VCaP (cell line): ENCODE results near the gene NGB.

Source experiments
- H3K27ac ChIP-seq: fragments of 450-650 bp; 2 replicates; pipeline ENCODE4 v1.5.1; 2017
- TF ChIP-seq, protein P1 (sequence below): fragments of 450-650 bp; conservative IDR thresholded peaks from 2 replicates; pipeline ENCODE4 v1.5.1; 2017; ENCODE audit warnings: mild to moderate bottlenecking, moderate library complexity

NGB gene

DNA sequence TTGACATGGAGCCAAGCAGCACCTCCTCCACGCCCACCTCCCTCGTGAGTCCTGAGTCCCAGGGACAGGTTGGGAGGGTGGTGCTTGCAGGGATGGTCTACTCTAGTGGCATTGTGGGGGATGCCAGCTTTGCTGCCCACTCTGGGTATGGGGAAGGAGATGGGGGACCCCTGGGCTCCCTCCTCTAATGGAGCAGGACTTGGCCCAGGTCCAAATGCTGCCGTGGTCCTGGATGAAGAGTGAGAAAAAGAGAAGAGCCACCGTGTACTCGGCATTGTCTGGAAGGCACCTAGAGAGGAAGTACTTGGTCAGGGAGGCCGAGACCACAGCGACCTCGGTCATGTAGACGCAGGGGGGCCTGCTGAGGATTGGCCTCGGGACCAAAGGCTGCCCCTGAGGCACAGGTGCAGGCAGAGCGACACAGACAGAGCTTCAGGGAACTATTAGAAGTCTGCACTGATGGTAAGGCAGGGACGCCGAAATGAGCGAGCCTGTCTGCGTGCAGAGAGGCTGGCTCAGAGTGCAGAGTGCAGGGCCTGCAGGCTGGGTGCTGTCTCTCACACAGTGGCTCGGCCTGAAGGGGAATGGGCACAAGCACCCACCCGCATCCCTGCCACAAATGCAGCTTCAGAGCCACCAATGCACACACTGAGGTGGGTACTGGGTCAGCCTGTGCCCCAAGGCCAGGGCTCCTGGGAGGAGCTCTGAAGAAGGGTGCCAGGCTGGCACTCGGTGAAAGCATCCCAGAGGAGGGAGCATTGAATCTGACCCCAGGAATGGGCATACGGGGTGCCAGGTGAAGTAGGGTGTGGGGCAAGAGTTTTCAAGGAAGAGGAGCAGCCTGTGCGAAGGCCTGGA is 17.4 kb downstream of the NGB start:
- TF ChIP-seq, protein P1, sequence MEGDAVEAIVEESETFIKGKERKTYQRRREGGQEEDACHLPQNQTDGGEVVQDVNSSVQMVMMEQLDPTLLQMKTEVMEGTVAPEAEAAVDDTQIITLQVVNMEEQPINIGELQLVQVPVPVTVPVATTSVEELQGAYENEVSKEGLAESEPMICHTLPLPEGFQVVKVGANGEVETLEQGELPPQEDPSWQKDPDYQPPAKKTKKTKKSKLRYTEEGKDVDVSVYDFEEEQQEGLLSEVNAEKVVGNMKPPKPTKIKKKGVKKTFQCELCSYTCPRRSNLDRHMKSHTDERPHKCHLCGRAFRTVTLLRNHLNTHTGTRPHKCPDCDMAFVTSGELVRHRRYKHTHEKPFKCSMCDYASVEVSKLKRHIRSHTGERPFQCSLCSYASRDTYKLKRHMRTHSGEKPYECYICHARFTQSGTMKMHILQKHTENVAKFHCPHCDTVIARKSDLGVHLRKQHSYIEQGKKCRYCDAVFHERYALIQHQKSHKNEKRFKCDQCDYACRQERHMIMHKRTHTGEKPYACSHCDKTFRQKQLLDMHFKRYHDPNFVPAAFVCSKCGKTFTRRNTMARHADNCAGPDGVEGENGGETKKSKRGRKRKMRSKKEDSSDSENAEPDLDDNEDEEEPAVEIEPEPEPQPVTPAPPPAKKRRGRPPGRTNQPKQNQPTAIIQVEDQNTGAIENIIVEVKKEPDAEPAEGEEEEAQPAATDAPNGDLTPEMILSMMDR = no peak
- H3K27ac ChIP-seq = no peak overlapping the region

DNA sequence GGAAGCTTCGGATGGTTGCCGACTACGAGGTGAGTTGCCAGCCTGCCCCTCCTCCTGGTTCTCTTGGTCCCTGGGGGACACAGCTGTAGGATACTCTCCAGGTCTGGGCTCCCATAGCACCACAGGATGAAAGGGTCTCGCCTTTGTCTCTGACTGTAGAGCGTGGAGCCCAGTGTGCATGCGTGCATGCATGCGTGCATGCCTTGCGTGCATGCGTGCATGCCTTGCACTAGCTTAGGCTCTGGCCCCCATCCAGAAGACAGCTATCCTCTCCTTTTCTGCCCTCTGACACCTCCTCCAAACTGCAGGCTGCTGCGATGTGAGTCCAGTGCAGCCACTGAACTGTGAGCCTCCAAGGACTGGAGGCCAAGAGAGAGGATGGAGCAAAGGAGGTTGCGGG is 19.1 kb downstream of the NGB start:
- TF ChIP-seq, protein P1 = no peak
- H3K27ac ChIP-seq = no peak overlapping the region

DNA sequence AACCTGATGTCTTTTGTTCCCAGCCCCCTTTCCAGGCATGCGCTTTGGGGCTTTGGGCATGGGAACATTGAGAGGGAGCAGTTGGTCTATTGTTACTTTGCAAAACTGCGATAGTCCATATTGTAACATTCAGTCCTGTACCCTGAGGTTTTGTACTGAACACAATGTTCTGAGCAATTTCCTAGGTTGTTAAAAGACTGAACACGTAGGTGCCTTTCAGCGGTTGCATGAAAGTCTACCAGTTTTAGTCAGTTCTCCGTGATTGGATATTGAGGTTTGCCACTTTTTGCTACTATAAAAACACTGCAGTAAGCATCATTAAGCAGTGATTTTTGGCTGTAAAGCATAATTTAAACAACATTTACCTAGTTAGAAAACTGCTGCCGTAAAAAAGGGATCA is 20.1 kb downstream of the NGB start:
- TF ChIP-seq, protein P1 = no peak
- no peak overlapping the region for H3K27ac ChIP-seq

GRCh38 chr14:77249286-77249685 is 21.7 kb downstream of the NGB start:
- no peak overlapping the region for H3K27ac ChIP-seq
- TF ChIP-seq, protein P1 = no peak

- H3K27ac ChIP-seq = no peak overlapping the region
- TF ChIP-seq, protein P1 = no peak
These were observed 22.3 kb downstream of the NGB start for GRCh38 chr14:77248666-77249065.

- H3K27ac ChIP-seq = no peak overlapping the region
- TF ChIP-seq, protein P1 = no peak
These were observed 24.2 kb downstream of the NGB start for GRCh38 chr14:77246784-77247183.

- TF ChIP-seq, protein P1 = 0 out of 2 replicates have a peak, but pooled peaks have one; percentile 15
- no peak overlapping the region for H3K27ac ChIP-seq
These were observed 25.2 kb downstream of the NGB start for GRCh38 chr14:77245820-77246219.
